RKO (cell line): ENCODE results near the gene TMEM270.

Experiments
- DNase-seq: peaks from one replicate; pipeline ENCODE4 v3.0.0-alpha.2; 2016; ENCODE audit warnings: low spot score

The TMEM270 gene

DNA sequence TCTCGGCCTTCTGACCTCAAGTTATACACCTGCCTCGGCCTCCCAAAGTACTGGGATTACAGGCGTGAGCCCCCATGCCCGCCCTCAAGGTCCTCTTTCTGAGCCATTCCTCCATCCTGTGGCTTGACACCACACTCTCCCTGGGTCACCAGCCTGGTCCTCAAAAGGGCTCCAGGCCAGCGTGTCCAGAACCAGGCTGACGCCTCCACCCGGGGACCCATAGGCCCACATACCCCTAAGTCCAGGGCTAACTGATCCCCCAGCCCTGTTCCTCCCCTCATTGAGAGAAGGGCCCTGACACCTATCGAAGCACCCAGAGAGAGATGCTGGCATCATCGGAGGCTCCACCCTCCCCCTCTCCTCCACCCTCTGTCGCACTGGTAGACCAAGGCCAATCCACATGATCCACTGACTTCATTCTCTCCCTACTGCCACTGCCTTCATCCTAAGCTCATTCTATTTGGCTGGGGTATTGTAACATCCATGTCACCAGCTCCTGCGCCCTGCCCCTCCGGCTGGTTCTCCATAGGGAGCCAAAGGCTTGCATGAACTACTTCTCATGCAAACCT lies 46.7 kb downstream of the TMEM270 start:
- no peak for DNase-seq

DNA sequence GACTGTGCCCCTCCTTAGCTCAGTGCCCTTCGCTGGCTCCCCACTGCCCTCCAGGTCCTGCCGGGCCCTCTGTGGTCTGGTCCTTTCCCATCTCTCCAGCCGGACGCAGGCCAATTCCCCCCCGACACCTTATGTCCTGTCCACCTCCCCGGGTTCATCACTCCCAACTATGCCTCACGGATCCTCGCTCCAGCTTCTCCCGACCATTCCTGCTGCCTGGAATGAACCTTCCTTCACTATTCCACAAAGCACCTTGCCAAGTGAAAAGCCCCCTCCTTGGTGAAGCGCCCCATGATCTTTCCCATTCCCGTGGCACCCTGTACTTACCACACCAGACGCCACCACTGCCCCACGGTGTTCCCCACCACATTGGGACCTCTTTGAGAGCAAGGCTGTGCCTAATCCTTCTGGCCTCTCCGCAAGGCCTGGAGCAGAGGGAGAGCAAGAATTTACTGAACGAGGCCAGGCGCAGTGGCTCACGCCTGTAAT lies 47.2 kb downstream of the TMEM270 start:
- no peak for DNase-seq

DNA sequence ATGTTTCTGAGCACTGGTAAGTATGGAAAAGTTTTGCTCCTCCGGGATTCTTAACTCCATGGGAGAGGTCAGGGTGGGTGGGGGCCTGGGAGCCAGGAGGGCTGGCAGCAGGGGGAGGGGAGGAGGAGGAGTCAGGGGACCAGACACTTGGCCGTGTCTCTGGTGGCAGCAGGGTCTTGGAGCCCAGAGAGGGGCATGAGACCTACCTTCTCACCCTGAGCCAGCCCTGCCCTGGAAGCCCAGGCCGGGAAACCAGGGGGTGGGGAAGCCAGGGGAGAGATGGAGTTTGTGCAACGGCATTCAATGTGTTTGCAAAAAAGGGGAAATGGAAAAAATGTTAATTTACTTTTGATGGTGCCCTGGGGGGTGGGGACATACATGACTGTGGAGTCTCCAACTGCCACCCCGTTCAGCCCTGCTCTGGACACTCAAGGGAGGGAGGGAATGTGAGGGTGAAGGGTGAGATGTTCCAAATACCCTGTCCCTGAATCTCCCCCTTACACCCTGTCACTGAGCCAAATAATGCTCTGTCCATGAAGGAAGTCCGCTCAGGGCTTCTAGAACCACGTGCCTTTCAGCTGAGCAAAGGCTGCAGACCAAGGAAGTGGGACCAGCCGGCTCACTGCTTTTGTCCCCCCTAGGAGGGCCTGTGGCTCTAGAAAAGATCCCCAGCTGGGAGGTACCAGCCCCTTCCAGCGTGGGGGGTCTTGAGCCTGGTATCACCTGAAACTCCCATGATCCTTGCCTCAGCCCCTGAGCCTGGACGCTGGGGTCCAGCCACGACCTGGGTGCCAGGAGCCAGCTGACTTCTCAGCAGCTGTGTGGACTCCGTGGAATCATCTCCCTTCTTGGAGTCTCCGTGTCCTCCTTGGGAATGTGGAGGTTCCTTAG lies 48.3 kb downstream of the TMEM270 start:
- DNase-seq: no peak

DNA sequence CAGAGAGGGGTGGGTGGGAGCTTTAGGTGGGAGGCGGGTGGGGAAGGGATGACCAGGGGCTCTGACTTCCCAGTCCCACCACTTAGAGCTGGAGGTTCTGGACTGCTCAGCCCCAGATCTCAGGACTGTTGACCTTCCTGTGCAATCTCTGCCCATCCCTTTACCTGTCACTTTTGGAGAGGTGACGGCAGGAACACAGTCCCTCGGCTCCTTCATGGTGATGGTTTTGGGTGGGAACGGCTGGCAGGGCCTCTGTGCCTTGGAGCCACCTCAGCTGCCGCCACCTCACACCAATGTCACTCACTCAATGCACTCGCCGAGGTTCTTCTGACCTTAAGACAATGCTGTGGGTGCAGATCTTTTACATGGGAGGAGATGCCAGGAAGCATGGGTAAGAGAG lies 49.0 kb downstream of the TMEM270 start:
- no peak for DNase-seq

DNA sequence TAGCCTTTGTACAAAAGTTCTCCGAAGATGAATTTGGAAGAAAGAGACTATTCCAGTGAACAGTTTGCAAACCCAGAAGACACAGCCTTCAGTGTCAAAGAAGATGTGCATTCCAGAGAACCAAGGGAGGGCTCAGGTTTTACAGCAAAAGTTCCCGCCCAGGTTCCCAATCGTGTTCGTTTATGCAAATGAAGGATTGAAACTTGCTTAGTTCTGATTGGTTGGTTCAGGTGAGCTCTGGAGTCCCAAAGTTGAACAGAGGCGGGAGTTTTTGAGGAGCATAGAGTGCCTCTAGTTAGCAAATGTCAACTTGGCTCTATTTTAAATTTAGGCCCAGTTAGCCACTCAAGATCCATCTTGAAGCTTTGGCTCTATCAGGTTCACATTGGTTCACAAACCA lies 51.3 kb downstream of the TMEM270 start:
- no peak for DNase-seq
